ENCODE data around the gene FSTL3.
"Not testable (repeated sequence)": the region's sequence is repeated elsewhere in the genome, so short reads cannot be mapped to it uniquely, and the experiment has no call there.

FSTL3 gene

GRCh38 chr19:688992-689391 is 12.8 kb downstream of the FSTL3 start:
- in situ Hi-C loops (cut with MboI; ENCODE audit: low sequenced_read_pairs, unreplicated experiment): no loop called here
- TF ChIP-seq, protein P1, sequence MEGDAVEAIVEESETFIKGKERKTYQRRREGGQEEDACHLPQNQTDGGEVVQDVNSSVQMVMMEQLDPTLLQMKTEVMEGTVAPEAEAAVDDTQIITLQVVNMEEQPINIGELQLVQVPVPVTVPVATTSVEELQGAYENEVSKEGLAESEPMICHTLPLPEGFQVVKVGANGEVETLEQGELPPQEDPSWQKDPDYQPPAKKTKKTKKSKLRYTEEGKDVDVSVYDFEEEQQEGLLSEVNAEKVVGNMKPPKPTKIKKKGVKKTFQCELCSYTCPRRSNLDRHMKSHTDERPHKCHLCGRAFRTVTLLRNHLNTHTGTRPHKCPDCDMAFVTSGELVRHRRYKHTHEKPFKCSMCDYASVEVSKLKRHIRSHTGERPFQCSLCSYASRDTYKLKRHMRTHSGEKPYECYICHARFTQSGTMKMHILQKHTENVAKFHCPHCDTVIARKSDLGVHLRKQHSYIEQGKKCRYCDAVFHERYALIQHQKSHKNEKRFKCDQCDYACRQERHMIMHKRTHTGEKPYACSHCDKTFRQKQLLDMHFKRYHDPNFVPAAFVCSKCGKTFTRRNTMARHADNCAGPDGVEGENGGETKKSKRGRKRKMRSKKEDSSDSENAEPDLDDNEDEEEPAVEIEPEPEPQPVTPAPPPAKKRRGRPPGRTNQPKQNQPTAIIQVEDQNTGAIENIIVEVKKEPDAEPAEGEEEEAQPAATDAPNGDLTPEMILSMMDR (IDR thresholded peaks at IDR 0.05; ENCODE audit: borderline replicate concordance, control extremely low read depth, extremely low read depth, insufficient read depth, missing control alignments): no peak
- no peak for DNase-seq (ENCODE audit: low spot score)

DNA sequence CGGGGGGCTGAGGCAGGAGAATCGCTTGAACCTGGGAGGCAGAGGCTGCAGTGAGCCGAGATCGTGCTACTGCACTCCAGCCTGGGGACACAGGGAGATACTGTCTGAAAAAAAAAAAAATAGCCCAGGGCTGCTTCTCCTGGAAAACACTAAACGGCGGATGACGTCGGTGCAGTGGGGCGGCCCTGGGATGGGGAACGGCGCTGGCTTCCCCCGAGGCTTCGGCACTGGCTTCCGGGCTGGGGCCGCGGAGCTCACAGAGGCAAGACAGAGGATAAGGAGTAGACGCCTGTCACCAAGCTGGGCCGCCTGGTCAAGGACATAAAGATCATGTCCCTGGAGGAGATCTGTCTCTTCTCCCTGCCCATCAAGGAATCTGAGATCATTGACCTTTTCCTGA is 14.0 kb downstream of the FSTL3 start:
- in situ Hi-C loops (cut with MboI; ENCODE audit: low sequenced_read_pairs, unreplicated experiment): no loop called here
- TF ChIP-seq, protein P1 (IDR thresholded peaks at IDR 0.05; ENCODE audit: borderline replicate concordance, control extremely low read depth, extremely low read depth, insufficient read depth, missing control alignments): no peak

GRCh38 chr19:694481-695351 is 18.5 kb downstream of the FSTL3 start:
- DNase-seq (ENCODE audit: low spot score): no peak
- TF ChIP-seq, protein P1 (IDR thresholded peaks at IDR 0.05; ENCODE audit: borderline replicate concordance, control extremely low read depth, extremely low read depth, insufficient read depth, missing control alignments): no peak
- in situ Hi-C loops (cut with MboI; ENCODE audit: low sequenced_read_pairs, unreplicated experiment): no loop called here

More for the DNA sequence above, 14.0 kb downstream of the FSTL3 start:
- DNase-seq (ENCODE audit: low spot score): no peak

DNA sequence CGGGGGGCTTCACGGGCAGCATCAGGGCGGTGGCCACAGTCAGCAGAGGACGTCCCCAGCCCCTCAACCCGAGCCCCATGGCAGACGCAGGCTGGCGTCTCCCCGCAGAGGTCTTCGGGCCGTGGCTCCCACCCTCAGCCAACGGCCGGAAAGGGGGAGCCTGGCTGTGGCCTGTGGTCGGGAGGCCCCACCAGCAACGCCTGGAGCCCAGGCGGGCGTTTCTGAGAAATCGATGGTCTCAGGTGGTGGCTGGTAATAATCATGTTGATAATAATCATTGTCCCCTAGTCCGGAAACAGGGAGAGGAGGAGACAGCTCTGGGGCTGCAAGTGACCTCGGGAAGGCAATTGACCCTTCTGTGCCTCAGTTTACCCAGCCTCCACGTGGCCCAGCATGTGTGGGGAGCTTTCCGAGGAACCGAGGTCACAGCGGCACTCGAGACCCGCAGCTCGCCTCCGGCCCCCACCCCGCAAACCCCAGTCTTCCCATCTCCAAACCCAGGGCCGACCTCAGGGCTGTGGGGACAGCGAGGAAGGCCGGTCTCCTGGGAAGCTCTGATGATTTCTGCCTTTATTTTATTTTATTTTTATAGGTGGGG is 19.3 kb downstream of the FSTL3 start, which contains the start of gene PRSS57:
Gene PRSS57 (minus strand): TSS at position 101 of the 598 bp plus-strand sequence. CDS start 22 bp downstream, at position 79.
- in situ Hi-C loops (cut with MboI; ENCODE audit: low sequenced_read_pairs, unreplicated experiment): no loop called here
- TF ChIP-seq, protein P1 (IDR thresholded peaks at IDR 0.05; ENCODE audit: borderline replicate concordance, control extremely low read depth, extremely low read depth, insufficient read depth, missing control alignments): no peak
- no peak for DNase-seq (ENCODE audit: low spot score)

DNA sequence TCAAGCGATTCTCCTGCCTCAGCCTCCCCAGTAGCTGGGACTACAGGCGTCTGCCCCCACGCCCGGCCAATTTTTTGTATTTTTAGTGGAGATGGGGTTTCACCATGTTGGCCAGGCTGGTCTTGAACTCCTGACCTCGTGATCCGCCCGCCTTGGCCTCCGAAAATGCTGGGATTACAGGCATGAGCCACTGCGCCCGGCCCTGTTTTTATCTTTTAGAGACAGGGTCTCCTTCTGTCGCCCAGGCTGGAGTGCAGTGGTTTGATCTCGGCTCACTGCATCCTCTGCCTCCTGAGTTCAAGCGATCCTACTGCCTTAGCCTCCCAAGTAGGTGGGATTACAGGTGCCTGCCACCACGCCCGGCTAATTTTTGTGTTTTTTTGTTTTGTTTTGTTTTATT is 22.3 kb downstream of the FSTL3 start:
- in situ Hi-C loops (cut with MboI; ENCODE audit: low sequenced_read_pairs, unreplicated experiment); DNase-seq (ENCODE audit: low spot score): not testable (repeated sequence)

- in situ Hi-C loops (cut with MboI; ENCODE audit: low sequenced_read_pairs, unreplicated experiment); DNase-seq (ENCODE audit: low spot score): not testable (repeated sequence)
Observed at GRCh38 chr19:699885-700284, 23.7 kb downstream of the FSTL3 start.

DNA sequence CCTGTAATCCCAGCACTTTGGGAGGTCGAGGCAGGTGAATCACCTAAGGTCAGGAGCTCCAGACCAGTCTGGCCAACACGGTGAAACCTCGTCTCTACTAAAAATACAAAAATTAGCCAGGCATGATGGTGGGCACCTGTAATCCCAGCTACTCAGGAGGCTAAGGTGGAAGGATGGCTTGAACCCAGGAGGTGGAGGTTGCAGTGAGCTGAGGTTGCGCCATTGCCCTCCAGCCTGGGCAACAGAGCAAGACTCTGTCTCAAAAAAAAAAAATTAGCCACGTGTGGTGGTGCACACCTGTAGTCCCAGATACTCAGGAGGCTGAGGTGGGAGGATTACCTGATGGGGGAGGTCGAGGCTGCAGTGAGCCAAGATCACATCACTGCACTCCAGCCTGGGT is 26.7 kb downstream of the FSTL3 start:
- DNase-seq (ENCODE audit: low spot score); in situ Hi-C loops (cut with MboI; ENCODE audit: low sequenced_read_pairs, unreplicated experiment): not testable (repeated sequence)

DNA sequence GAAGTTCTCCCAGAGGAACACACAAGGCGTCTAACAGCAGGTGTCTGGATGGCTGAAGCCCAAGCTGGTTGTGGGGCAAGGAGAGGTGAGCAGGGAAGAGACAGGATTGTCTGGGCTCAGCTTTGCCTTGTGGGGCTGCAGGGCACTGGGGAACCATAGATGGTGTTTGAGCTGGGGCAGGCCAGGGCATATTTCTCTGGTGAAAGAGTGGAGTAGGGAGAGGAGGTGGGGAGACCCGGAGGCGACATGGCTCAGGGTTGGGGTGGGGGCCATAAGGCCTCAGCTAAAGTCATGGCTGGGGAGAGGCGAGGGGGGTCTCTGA is 27.1 kb downstream of the FSTL3 start:
- no peak for DNase-seq (ENCODE audit: low spot score)
- in situ Hi-C loops (cut with MboI; ENCODE audit: low sequenced_read_pairs, unreplicated experiment): no loop called here

More for the DNA sequence above, 27.1 kb downstream of the FSTL3 start:
- TF ChIP-seq, protein P1 (IDR thresholded peaks at IDR 0.05; ENCODE audit: borderline replicate concordance, control extremely low read depth, extremely low read depth, insufficient read depth, missing control alignments): no peak

All from GM13976 (cell line).